ENCODE results near the gene PRR20G.

DNA sequence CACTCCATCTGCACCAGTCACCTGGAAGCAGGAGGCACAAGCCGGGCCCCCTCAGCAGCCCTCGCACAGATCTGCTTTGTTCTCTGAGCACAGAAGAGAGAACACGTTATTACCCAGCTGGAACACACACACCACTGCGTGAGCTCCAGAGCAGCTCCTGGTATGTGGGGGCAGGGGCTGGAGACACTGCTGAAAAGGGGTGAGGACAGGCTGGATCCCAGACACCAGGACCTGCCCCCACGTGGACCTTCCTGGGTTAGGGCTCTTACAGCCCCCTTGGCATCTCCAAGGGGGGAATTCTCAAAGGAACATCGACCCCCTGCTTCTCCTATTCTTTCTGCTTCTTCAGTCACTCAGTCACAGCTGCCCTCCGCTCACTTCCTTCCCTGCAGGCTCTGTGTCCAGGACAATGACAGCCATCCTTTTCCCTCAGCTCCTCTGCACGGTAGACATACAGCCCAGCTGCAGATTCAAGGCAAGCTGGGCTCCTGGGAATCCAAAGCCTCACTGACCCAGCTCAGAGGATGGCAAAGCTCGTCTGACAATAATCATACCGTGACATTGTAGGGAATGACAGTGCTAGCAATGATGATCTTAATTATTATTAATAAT lies 33.7 kb downstream of the PRR20G start:
- TF ChIP-seq, protein P1, sequence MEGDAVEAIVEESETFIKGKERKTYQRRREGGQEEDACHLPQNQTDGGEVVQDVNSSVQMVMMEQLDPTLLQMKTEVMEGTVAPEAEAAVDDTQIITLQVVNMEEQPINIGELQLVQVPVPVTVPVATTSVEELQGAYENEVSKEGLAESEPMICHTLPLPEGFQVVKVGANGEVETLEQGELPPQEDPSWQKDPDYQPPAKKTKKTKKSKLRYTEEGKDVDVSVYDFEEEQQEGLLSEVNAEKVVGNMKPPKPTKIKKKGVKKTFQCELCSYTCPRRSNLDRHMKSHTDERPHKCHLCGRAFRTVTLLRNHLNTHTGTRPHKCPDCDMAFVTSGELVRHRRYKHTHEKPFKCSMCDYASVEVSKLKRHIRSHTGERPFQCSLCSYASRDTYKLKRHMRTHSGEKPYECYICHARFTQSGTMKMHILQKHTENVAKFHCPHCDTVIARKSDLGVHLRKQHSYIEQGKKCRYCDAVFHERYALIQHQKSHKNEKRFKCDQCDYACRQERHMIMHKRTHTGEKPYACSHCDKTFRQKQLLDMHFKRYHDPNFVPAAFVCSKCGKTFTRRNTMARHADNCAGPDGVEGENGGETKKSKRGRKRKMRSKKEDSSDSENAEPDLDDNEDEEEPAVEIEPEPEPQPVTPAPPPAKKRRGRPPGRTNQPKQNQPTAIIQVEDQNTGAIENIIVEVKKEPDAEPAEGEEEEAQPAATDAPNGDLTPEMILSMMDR (IDR thresholded peaks at IDR 0.05; ENCODE audit: insufficient read depth, low read depth, low read length), result no peak
- no peak for TF ChIP-seq EZH2 (IDR thresholded peaks at IDR 0.05; ENCODE audit: insufficient read depth, low read length)

All from astrocyte (in vitro differentiated cells and primary cell).